Astrocyte (in vitro differentiated cells and primary cell): Measurements from ENCODE around the gene APOA4. TPM values are rescaled to one million over a fixed set of nuclear protein-coding genes. Genes with fewer than 3 reads are reported as not detected.

Source experiments
- DNase-seq: peaks from one replicate; pipeline ENCODE4 v3.0.0-alpha.2; 2010; ENCODE audit warnings: low read depth
- FAIRE-seq: peaks from 2 replicates; lab custom pipeline; 2011; peaks lifted over from hg19 to GRCh38; lab: Jason Lieb, UNC
- H2AFZ ChIP-seq: 2 replicates; pipeline ENCODE4 v1.6.0; 2012; ENCODE audit warnings: low read depth, low read length, inconsistent platforms
- H3K27ac ChIP-seq: 2 replicates; pipeline ENCODE4 v1.5.1; 2011; ENCODE audit warnings: low read depth, low read length, inconsistent platforms
- H3K27me3 ChIP-seq: 2 replicates; pipeline ENCODE4 v1.6.0; 2011; ENCODE audit warnings: low read length, inconsistent platforms; ENCODE audit not compliant: insufficient read depth
- H3K36me3 ChIP-seq: 2 replicates; pipeline ENCODE4 v1.5.1; 2011; ENCODE audit warnings: low read length, inconsistent platforms; ENCODE audit not compliant: insufficient read depth
- H3K4me1 ChIP-seq: 2 replicates; pipeline ENCODE4 v1.5.1; 2011; ENCODE audit warnings: low read length, inconsistent platforms; ENCODE audit not compliant: insufficient read depth
- H3K4me2 ChIP-seq: 2 replicates; pipeline ENCODE4 v1.6.0; 2012; ENCODE audit warnings: low read length, inconsistent platforms
- H3K4me3 ChIP-seq: 2 replicates; pipeline ENCODE4 v1.5.1; 2011; ENCODE audit warnings: low read depth, mild to moderate bottlenecking, low read length, inconsistent platforms; ENCODE audit not compliant: insufficient read depth
- H3K79me2 ChIP-seq: 2 replicates; pipeline ENCODE4 v1.6.0; 2012; ENCODE audit warnings: mild to moderate bottlenecking, low read length, inconsistent platforms; ENCODE audit not compliant: insufficient read depth
- H3K9ac ChIP-seq: 2 replicates; pipeline ENCODE4 v1.6.0; 2012; ENCODE audit warnings: mild to moderate bottlenecking, low read length, inconsistent platforms
- H3K9me3 ChIP-seq: 2 replicates; pipeline ENCODE4 v1.5.1; 2012; ENCODE audit warnings: low read depth, mild to moderate bottlenecking, low read length, inconsistent platforms; ENCODE audit not compliant: insufficient read depth
- H4K20me1 ChIP-seq: 2 replicates; pipeline ENCODE4 v1.6.0; 2012; ENCODE audit warnings: low read length, inconsistent platforms; ENCODE audit not compliant: insufficient read depth
- H3K27ac Mint-ChIP-seq: one replicate; pipeline ENCODE4 v1.8.0; 2021; ENCODE audit warnings: mild to moderate bottlenecking, mixed read lengths; ENCODE audit not compliant: unreplicated experiment
- H3K27me3 Mint-ChIP-seq: one replicate; pipeline ENCODE4 v1.8.0; 2021; ENCODE audit warnings: low read depth, mixed read lengths; ENCODE audit not compliant: unreplicated experiment
- H3K36me3 Mint-ChIP-seq: one replicate; pipeline ENCODE4 v1.8.0; 2021; ENCODE audit warnings: low read depth, mixed read lengths; ENCODE audit not compliant: unreplicated experiment
- H3K4me1 Mint-ChIP-seq: one replicate; pipeline ENCODE4 v1.8.0; 2021; ENCODE audit warnings: low read depth, mixed read lengths; ENCODE audit not compliant: unreplicated experiment
- H3K4me3 Mint-ChIP-seq: one replicate; pipeline ENCODE4 v1.8.0; 2021; ENCODE audit warnings: mild to moderate bottlenecking, moderate library complexity, mixed read lengths; ENCODE audit not compliant: unreplicated experiment
- H3K9me3 Mint-ChIP-seq: one replicate; pipeline ENCODE4 v1.8.0; 2021; ENCODE audit warnings: mild to moderate bottlenecking, mixed read lengths; ENCODE audit not compliant: unreplicated experiment
- CTCF ChIP-seq: IDR thresholded peaks from 2 replicates; pipeline ENCODE4 v1.5.1; 2011; ENCODE audit warnings: low read depth, mild to moderate bottlenecking, inconsistent platforms, low read length, moderate library complexity; ENCODE audit not compliant: insufficient read depth
- EZH2 ChIP-seq: IDR thresholded peaks from 2 replicates; pipeline ENCODE4 v1.6.1; 2012; ENCODE audit warnings: mild to moderate bottlenecking, low read length, inconsistent platforms; ENCODE audit not compliant: insufficient read depth
- total RNA-seq: library from RNA; stranded (reverse); gene quantifications from 2 replicates; pipeline ENCODE4 v1.2.1, GENCODE V29; 2021

The APOA4 gene
- total RNA-seq, 1 donor from 2014 or later: not detected

- no peak for TF ChIP-seq CTCF
- no peak for TF ChIP-seq EZH2
- Histone ChIP-seq H3K9ac (no peak overlapping the region), H3K4me1 (peaks cover 27% of the 10 kb centered on the region), H3K27ac (no peak overlapping the region), H3K36me3 (peaks cover 50% of the 10 kb centered on the region), H2AFZ (no peak overlapping the region), H3K9me3 (no peaks in the 10 kb centered on the region), H3K79me2 (peaks cover 30% of the 10 kb centered on the region), H3K27me3 (no peaks in the 10 kb centered on the region), H3K4me2 (peak overlapping the region; percentile 97), H4K20me1 (peaks cover 28% of the 10 kb centered on the region), H3K4me3 (no peak overlapping the region)
- FAIRE-seq: no peak
- no peak overlapping the region for H3K27ac Mint-ChIP-seq
- peaks cover 20% of the 10 kb centered on the region for H3K4me1 Mint-ChIP-seq
- no peaks in the 10 kb centered on the region for H3K9me3 Mint-ChIP-seq
- no peak for DNase-seq
- H3K4me3 Mint-ChIP-seq: peak overlapping the region; percentile 89
- H3K27me3 Mint-ChIP-seq: peaks cover 13% of the 10 kb centered on the region
- H3K36me3 Mint-ChIP-seq: peaks cover 23% of the 10 kb centered on the region
Observed at GRCh38 chr11:116786326-116786725, 36.8 kb downstream of the APOA4 start.

- H4K20me1 ChIP-seq: peaks cover 39% of the 10 kb centered on the region
- H3K4me1 ChIP-seq: peaks cover 14% of the 10 kb centered on the region
- no peaks in the 10 kb centered on the region for H3K9me3 ChIP-seq
- H2AFZ ChIP-seq: no peak overlapping the region
- H3K27ac ChIP-seq: no peak overlapping the region
- H3K27ac Mint-ChIP-seq: no peak overlapping the region
- DNase-seq (peak; percentile 48), FAIRE-seq (no peak)
- H3K36me3 Mint-ChIP-seq: peaks cover 33% of the 10 kb centered on the region
- H3K27me3 Mint-ChIP-seq: no peaks in the 10 kb centered on the region
- peak overlapping the region; percentile 20 for H3K9ac ChIP-seq
- H3K79me2 ChIP-seq: peaks cover 30% of the 10 kb centered on the region
- peaks cover 2% of the 10 kb centered on the region for H3K9me3 Mint-ChIP-seq
- H3K4me2 ChIP-seq: no peak overlapping the region
- TF ChIP-seq EZH2 (no peak), CTCF (no peak)
- no peaks in the 10 kb centered on the region for H3K27me3 ChIP-seq
- peak overlapping the region; percentile 6 for H3K4me3 Mint-ChIP-seq
- peaks cover 80% of the 10 kb centered on the region for H3K36me3 ChIP-seq
- H3K4me3 ChIP-seq: no peak overlapping the region
- H3K4me1 Mint-ChIP-seq: peaks cover 14% of the 10 kb centered on the region
Observed at GRCh38 chr11:116782728-116783127, 40.4 kb downstream of the APOA4 start.

DNA sequence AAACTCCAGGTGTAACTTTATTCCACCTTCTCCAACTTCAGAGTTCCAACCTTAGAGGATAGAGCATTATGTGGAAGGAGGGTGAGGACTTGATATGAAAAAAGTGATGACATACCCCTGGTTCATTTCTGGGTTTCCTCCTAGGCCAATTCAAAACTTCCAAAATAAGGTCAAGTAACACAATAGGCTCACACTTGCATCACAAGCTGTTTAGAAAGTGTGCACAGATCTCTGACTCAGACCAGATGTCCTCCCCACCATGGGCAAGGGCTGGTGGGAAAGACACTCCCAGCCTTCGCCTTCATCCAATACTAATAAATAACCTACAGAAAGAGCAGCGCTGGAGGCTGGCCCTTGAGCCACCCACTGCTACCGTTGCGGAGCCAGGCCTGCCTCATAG lies 44.5 kb downstream of the APOA4 start:
- TF ChIP-seq EZH2: no peak
- TF ChIP-seq CTCF: no peak
- Histone ChIP-seq H2AFZ (no peak overlapping the region), H3K79me2 (peaks cover 5% of the 10 kb centered on the region), H3K27me3 (no peaks in the 10 kb centered on the region), H3K9ac (no peak overlapping the region), H3K4me1 (peaks cover 10% of the 10 kb centered on the region), H3K9me3 (no peaks in the 10 kb centered on the region), H3K27ac (no peak overlapping the region), H3K36me3 (peaks cover 64% of the 10 kb centered on the region), H3K4me3 (no peak overlapping the region), H3K4me2 (no peak overlapping the region), H4K20me1 (peaks cover 25% of the 10 kb centered on the region)
- no peaks in the 10 kb centered on the region for H3K27me3 Mint-ChIP-seq
- peaks cover 2% of the 10 kb centered on the region for H3K9me3 Mint-ChIP-seq
- DNase-seq (no peak), FAIRE-seq (no peak)
- H3K4me1 Mint-ChIP-seq: peaks cover 8% of the 10 kb centered on the region
- no peak overlapping the region for H3K4me3 Mint-ChIP-seq
- no peak overlapping the region for H3K27ac Mint-ChIP-seq
- H3K36me3 Mint-ChIP-seq: peaks cover 20% of the 10 kb centered on the region
